ENCODE data around the gene MYBPHL.

- TF ChIP-seq, protein P1, sequence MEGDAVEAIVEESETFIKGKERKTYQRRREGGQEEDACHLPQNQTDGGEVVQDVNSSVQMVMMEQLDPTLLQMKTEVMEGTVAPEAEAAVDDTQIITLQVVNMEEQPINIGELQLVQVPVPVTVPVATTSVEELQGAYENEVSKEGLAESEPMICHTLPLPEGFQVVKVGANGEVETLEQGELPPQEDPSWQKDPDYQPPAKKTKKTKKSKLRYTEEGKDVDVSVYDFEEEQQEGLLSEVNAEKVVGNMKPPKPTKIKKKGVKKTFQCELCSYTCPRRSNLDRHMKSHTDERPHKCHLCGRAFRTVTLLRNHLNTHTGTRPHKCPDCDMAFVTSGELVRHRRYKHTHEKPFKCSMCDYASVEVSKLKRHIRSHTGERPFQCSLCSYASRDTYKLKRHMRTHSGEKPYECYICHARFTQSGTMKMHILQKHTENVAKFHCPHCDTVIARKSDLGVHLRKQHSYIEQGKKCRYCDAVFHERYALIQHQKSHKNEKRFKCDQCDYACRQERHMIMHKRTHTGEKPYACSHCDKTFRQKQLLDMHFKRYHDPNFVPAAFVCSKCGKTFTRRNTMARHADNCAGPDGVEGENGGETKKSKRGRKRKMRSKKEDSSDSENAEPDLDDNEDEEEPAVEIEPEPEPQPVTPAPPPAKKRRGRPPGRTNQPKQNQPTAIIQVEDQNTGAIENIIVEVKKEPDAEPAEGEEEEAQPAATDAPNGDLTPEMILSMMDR (IDR thresholded peaks at IDR 0.05): no peak
- TF ChIP-seq POLR2A (IDR thresholded peaks at IDR 0.05): no peak
Measured at GRCh38 chr1:109312246-109312645, 5.4 kb upstream of the MYBPHL start.

All from thyroid gland (tissue), 4 donors.